Activated T-helper 2 cell treated with anti-CD3 and anti-CD28 coated beads, Interferon-gamma antibody, Interleukin-2, Interleukin-4, amounts not matched to agents 10 μg/mL and 5 μg/mL and 100 μg/mL, durations not matched to agents 14 hours and 24 hours and 36 hours (primary cell): Measurements from ENCODE around the gene HMGCS1. TPM values are rescaled to one million over a fixed set of nuclear protein-coding genes. Genes with fewer than 3 reads are reported as not detected.
A peak's percentile ranks its signal among the peaks of the same experiment; 100 is the strongest.
"Not testable (repeated sequence)": the region's sequence is repeated elsewhere in the genome, so short reads cannot be mapped to it uniquely, and the experiment has no call there.

Experiments
- DNase-seq: peaks from one replicate; pipeline ENCODE4 v3.0.0; 2021; ENCODE audit warnings: low spot score
- H3K27ac Mint-ChIP-seq: one replicate; pipeline ENCODE4 v1.8.0; 2021; ENCODE audit warnings: mixed read lengths
- H3K27me3 Mint-ChIP-seq: one replicate; pipeline ENCODE4 v1.8.0; 2021; ENCODE audit warnings: low read depth, mixed read lengths
- H3K36me3 Mint-ChIP-seq: one replicate; pipeline ENCODE4 v1.8.0; 2021; ENCODE audit warnings: low read depth, mixed read lengths
- H3K4me1 Mint-ChIP-seq: one replicate; pipeline ENCODE4 v1.8.0; 2021; ENCODE audit warnings: low read depth, mixed read lengths
- H3K4me3 Mint-ChIP-seq: one replicate; pipeline ENCODE4 v1.8.0; 2021; ENCODE audit warnings: low read depth, mild to moderate bottlenecking, moderate library complexity, mixed read lengths
- H3K9me3 Mint-ChIP-seq: one replicate; pipeline ENCODE4 v1.8.0; 2021; ENCODE audit warnings: mixed read lengths
- intact Hi-C: fragments of 100-400 bp; cut with micrococcal nuclease; formaldehyde crosslinking; loops from one replicate; pipeline ENCODE4 v1.15.1; 2023
- total RNA-seq: library from RNA; stranded (reverse); gene quantifications from 2 replicates; pipeline ENCODE4 v1.2.3, GENCODE V29; 2022

Gene HMGCS1
- total RNA-seq, 1 donor from 2014 or later: 233 TPM

- Mint-ChIP-seq H3K27me3 (no peaks in the 10 kb centered on the region), H3K4me1 (peaks cover 6% of the 10 kb centered on the region)
- intact Hi-C loops: loop anchor here (2.0 kb wide), 1 partner anchor 21 kb away; no protein-coding TSS in a partner anchor
These were observed 22.5 kb upstream of the HMGCS1 start for GRCh38 chr5:43335681-43336080.

GRCh38 chr5:43332401-43332800, 19.2 kb upstream of the HMGCS1 start:
- H3K36me3 Mint-ChIP-seq: peaks cover 11% of the 10 kb centered on the region
- no peak for DNase-seq
- no peak overlapping the region for H3K27ac Mint-ChIP-seq
- no peak overlapping the region for H3K4me3 Mint-ChIP-seq
- H3K27me3 Mint-ChIP-seq: no peaks in the 10 kb centered on the region
- peaks cover 48% of the 10 kb centered on the region for H3K9me3 Mint-ChIP-seq
- H3K4me1 Mint-ChIP-seq: peaks cover 3% of the 10 kb centered on the region
- intact Hi-C loops: no loop called here

More at GRCh38 chr5:43335681-43336080, 22.5 kb upstream of the HMGCS1 start:
- DNase-seq: no peak
- no peak overlapping the region for H3K27ac Mint-ChIP-seq
- peaks cover 55% of the 10 kb centered on the region for H3K9me3 Mint-ChIP-seq
- no peak overlapping the region for H3K4me3 Mint-ChIP-seq
- peaks cover 11% of the 10 kb centered on the region for H3K36me3 Mint-ChIP-seq

- H3K9me3 Mint-ChIP-seq: peaks cover 14% of the 10 kb centered on the region
- H3K4me3 Mint-ChIP-seq, intact Hi-C loops, DNase-seq, H3K27me3 Mint-ChIP-seq, H3K4me1 Mint-ChIP-seq, H3K27ac Mint-ChIP-seq, H3K36me3 Mint-ChIP-seq: not testable (repeated sequence)
These were observed 12.4 kb upstream of the HMGCS1 start for GRCh38 chr5:43325624-43326023.

GRCh38 chr5:43323488-43323887, 10.3 kb upstream of the HMGCS1 start:
- H3K27ac Mint-ChIP-seq, DNase-seq, H3K36me3 Mint-ChIP-seq, intact Hi-C loops, H3K4me1 Mint-ChIP-seq, H3K4me3 Mint-ChIP-seq, H3K27me3 Mint-ChIP-seq: not testable (repeated sequence)
- H3K9me3 Mint-ChIP-seq: peaks cover 14% of the 10 kb centered on the region

GRCh38 chr5:43320846-43321245, 7.6 kb upstream of the HMGCS1 start:
- Mint-ChIP-seq H3K4me1 (peaks cover 5% of the 10 kb centered on the region), H3K27ac (no peak overlapping the region)

GRCh38 chr5:43316421-43316820, 3.2 kb upstream of the HMGCS1 start:
- Mint-ChIP-seq H3K27me3 (no peaks in the 10 kb centered on the region), H3K27ac (peak overlapping the region; percentile 95), H3K4me1 (peaks cover 38% of the 10 kb centered on the region), H3K36me3 (peaks cover 30% of the 10 kb centered on the region), H3K4me3 (no peak overlapping the region), H3K9me3 (peaks cover 24% of the 10 kb centered on the region)
- intact Hi-C loops: no loop called here
- DNase-seq: no peak

More at GRCh38 chr5:43320846-43321245, 7.6 kb upstream of the HMGCS1 start:
- no peak overlapping the region for H3K4me3 Mint-ChIP-seq
- H3K36me3 Mint-ChIP-seq: no peaks in the 10 kb centered on the region
- no peak for DNase-seq
- peaks cover 20% of the 10 kb centered on the region for H3K9me3 Mint-ChIP-seq
- intact Hi-C loops: no loop called here
- no peaks in the 10 kb centered on the region for H3K27me3 Mint-ChIP-seq

- peak overlapping the region; percentile 95 for H3K27ac Mint-ChIP-seq
- H3K4me3 Mint-ChIP-seq: peak overlapping the region; percentile 34
- no peaks in the 10 kb centered on the region for H3K27me3 Mint-ChIP-seq
- H3K4me1 Mint-ChIP-seq: peaks cover 44% of the 10 kb centered on the region
- intact Hi-C loops: loop anchor here (1.0 to 2.0 kb wide), 5 partner anchors 11 to 321 kb away; no protein-coding TSS in a partner anchor
- peaks cover 36% of the 10 kb centered on the region for H3K36me3 Mint-ChIP-seq
- DNase-seq: no peak
- H3K9me3 Mint-ChIP-seq: peaks cover 24% of the 10 kb centered on the region
These were observed 2.5 kb upstream of the HMGCS1 start for GRCh38 chr5:43315682-43316081.

GRCh38 chr5:43315263-43315662, 2.1 kb upstream of the HMGCS1 start:
- DNase-seq: no peak
- Mint-ChIP-seq H3K27ac (peak overlapping the region; percentile 95), H3K4me1 (peaks cover 47% of the 10 kb centered on the region), H3K36me3 (peaks cover 38% of the 10 kb centered on the region), H3K4me3 (no peak overlapping the region), H3K27me3 (no peaks in the 10 kb centered on the region), H3K9me3 (peaks cover 24% of the 10 kb centered on the region)
- intact Hi-C loops: loop anchor here (1.0 to 2.0 kb wide), 5 partner anchors 11 to 320 kb away; no protein-coding TSS in a partner anchor

GRCh38 chr5:43314724-43315123, 1.5 kb upstream of the HMGCS1 start:
- Mint-ChIP-seq H3K9me3 (peaks cover 24% of the 10 kb centered on the region), H3K27me3 (no peaks in the 10 kb centered on the region), H3K36me3 (peaks cover 44% of the 10 kb centered on the region), H3K4me3 (no peak overlapping the region), H3K27ac (peak overlapping the region; percentile 95), H3K4me1 (peaks cover 52% of the 10 kb centered on the region)
- DNase-seq: no peak
- intact Hi-C loops: loop anchor here (1.0 to 5.0 kb wide), 6 partner anchors 10 to 320 kb away; partner anchors contain the start of gene NNT

- intact Hi-C loops: loop anchor here (1.0 to 5.0 kb wide), 12 partner anchors 23 to 363 kb away; partner anchors contain the start of genes C5orf34, NNT, PAIP1 and TMEM267
- H3K4me1 Mint-ChIP-seq: peaks cover 60% of the 10 kb centered on the region
- H3K27ac Mint-ChIP-seq: peak overlapping the region; percentile 95
- peak overlapping the region; percentile 98 for H3K4me3 Mint-ChIP-seq
- H3K9me3 Mint-ChIP-seq: peaks cover 24% of the 10 kb centered on the region
- H3K27me3 Mint-ChIP-seq: no peaks in the 10 kb centered on the region
- H3K36me3 Mint-ChIP-seq: peaks cover 51% of the 10 kb centered on the region
- no peak for DNase-seq
These were observed 744 bp upstream of the HMGCS1 start for GRCh38 chr5:43313854-43314457.

- peaks cover 64% of the 10 kb centered on the region for H3K36me3 Mint-ChIP-seq
- peaks cover 72% of the 10 kb centered on the region for H3K4me1 Mint-ChIP-seq
- peaks cover 16% of the 10 kb centered on the region for H3K9me3 Mint-ChIP-seq
- intact Hi-C loops: loop anchor here (1.0 to 5.0 kb wide), 8 partner anchors 119 to 362 kb away; partner anchors contain the start of genes C5orf34, NNT, PAIP1 and TMEM267
- no peaks in the 10 kb centered on the region for H3K27me3 Mint-ChIP-seq
- peak overlapping the region; percentile 95 for H3K27ac Mint-ChIP-seq
- DNase-seq: no peak
- H3K4me3 Mint-ChIP-seq: peak overlapping the region; percentile 98
These were observed 545 bp downstream of the HMGCS1 start for GRCh38 chr5:43312699-43313034.

GRCh38 chr5:43312076-43312661, 1.0 kb downstream of the HMGCS1 start:
- Mint-ChIP-seq H3K27me3 (no peaks in the 10 kb centered on the region), H3K27ac (peak overlapping the region; percentile 95), H3K4me3 (peak overlapping the region; percentile 98), H3K36me3 (peaks cover 66% of the 10 kb centered on the region), H3K4me1 (peaks cover 75% of the 10 kb centered on the region), H3K9me3 (peaks cover 15% of the 10 kb centered on the region)
- intact Hi-C loops: loop anchor here (2.0 to 5.0 kb wide), 7 partner anchors 171 to 361 kb away; partner anchors contain the start of genes C5orf34, NNT, PAIP1 and TMEM267
- DNase-seq: no peak

GRCh38 chr5:43309637-43310036, 3.6 kb downstream of the HMGCS1 start:
- Mint-ChIP-seq H3K4me1 (peaks cover 73% of the 10 kb centered on the region), H3K9me3 (peaks cover 9% of the 10 kb centered on the region), H3K36me3 (peaks cover 76% of the 10 kb centered on the region), H3K4me3 (peak overlapping the region; percentile 98), H3K27ac (peak overlapping the region; percentile 69), H3K27me3 (no peaks in the 10 kb centered on the region)
- intact Hi-C loops: loop anchor here (5.0 kb wide), 1 partner anchor 293 kb away; the partner anchor contains the start of gene NNT
- DNase-seq: no peak
